H1 (cell line): ENCODE results near the gene UBASH3B. TPM values are rescaled to one million over a fixed set of nuclear protein-coding genes. Genes with fewer than 3 reads are reported as not detected.
A peak's percentile ranks its signal among the peaks of the same experiment; 100 is the strongest.

ENCODE experiments used
- CTCF ChIA-PET: fragments of 300-600 bp; sonication (Branson Sonifier 250); formaldehyde crosslinking; loops from one replicate; lab custom pipeline; 2021; ENCODE audit not compliant: partially characterized antibody; lab: Charles Lee
- POLR2A ChIA-PET: fragments of 300-600 bp; sonication (Branson Sonifier 250); formaldehyde crosslinking; loops from one replicate; lab custom pipeline; 2021; ENCODE audit warnings: inconsistent platforms; ENCODE audit not compliant: partially characterized antibody; lab: Charles Lee
- DNase-seq, 2 experiments: peaks; one replicate each; pipeline versions ENCODE4 v3.0.0 to v3.0.0-alpha.2; 2010 to 2022; ENCODE audit warnings: low spot score in 2 of 2, low read depth in 1 of 2, mixed read lengths in 1 of 2
- FAIRE-seq: peaks from 2 replicates; lab custom pipeline; 2011; peaks lifted over from hg19 to GRCh38; lab: Jason Lieb, UNC
- H2AFZ ChIP-seq: 2 replicates; pipeline ENCODE4 v1.8.1; 2012; ENCODE audit warnings: low read length, inconsistent platforms
- H2AK5ac ChIP-seq: 2 replicates; pipeline ENCODE4 v1.6.1; 2013; ENCODE audit warnings: low read depth, low read length
- H2BK120ac ChIP-seq: replicated peaks from 2 replicates; pipeline ENCODE3; 2013; ENCODE audit warnings: low read depth, low read length, inconsistent platforms
- H2BK12ac ChIP-seq: 2 replicates; pipeline ENCODE4 v1.6.1; 2013; ENCODE audit warnings: low read depth, low read length
- H2BK15ac ChIP-seq: 2 replicates; pipeline ENCODE4 v1.6.1; 2013; ENCODE audit warnings: low read length
- H2BK20ac ChIP-seq: 2 replicates; pipeline ENCODE4 v1.6.1; 2013; ENCODE audit warnings: low read length
- H2BK5ac ChIP-seq: 2 replicates; pipeline ENCODE4 v1.6.1; 2013; ENCODE audit warnings: low read depth, low read length
- H3K14ac ChIP-seq: 2 replicates; pipeline ENCODE4 v1.6.1; 2013; ENCODE audit warnings: inconsistent platforms; ENCODE audit not compliant: insufficient read length
- H3K18ac ChIP-seq: 2 replicates; pipeline ENCODE4 v1.6.1; 2013; ENCODE audit warnings: low read length; ENCODE audit errors: extremely low read depth
- H3K23ac ChIP-seq: 2 replicates; pipeline ENCODE4 v1.6.1; 2013; ENCODE audit warnings: inconsistent platforms; ENCODE audit not compliant: insufficient read length
- H3K23me2 ChIP-seq: 2 replicates; pipeline ENCODE4 v1.6.1; 2013; ENCODE audit warnings: low read depth, low read length
- H3K27ac ChIP-seq: 2 replicates; pipeline ENCODE4 v1.6.1; 2011; ENCODE audit warnings: low read depth, low read length, inconsistent platforms
- H3K27me3 ChIP-seq, 4 experiments: replicated peaks in 1 of 4; 1 replicate in 1 of 4; 2 replicates in 3 of 4; pipeline versions ENCODE4 v1.6.1 to v1.8.1; 2011 to 2013; ENCODE audit warnings: low read length in 3 of 4, mild to moderate bottlenecking in 3 of 4, inconsistent platforms in 2 of 4, mixed read lengths in 2 of 4, moderate library complexity in 1 of 4; ENCODE audit not compliant: control insufficient read depth in 3 of 4, insufficient read depth in 3 of 4; ENCODE audit errors: extremely low read depth in 1 of 4
- H3K36me3 ChIP-seq, 4 experiments: 2 replicates each; pipeline versions ENCODE4 v1.6.1 to v1.8.1; 2011 to 2013; ENCODE audit warnings: mild to moderate bottlenecking in 4 of 4, low read length in 3 of 4, moderate library complexity in 2 of 4, control low read depth in 1 of 4, inconsistent platforms in 1 of 4; ENCODE audit not compliant: insufficient read depth in 4 of 4, control insufficient read depth in 2 of 4
- H3K4ac ChIP-seq: replicated peaks from 2 replicates; pipeline ENCODE3; 2013; ENCODE audit warnings: low read length, low read depth, mixed read lengths, inconsistent platforms; ENCODE audit not compliant: insufficient read length
- H3K4me1 ChIP-seq, 4 experiments: replicated peaks in 1 of 4; 1 replicate in 1 of 4; 2 replicates in 3 of 4; pipeline versions ENCODE4 v1.6.1 to v1.8.1; 2011 to 2013; ENCODE audit warnings: low read length in 3 of 4, inconsistent platforms in 2 of 4, mixed read lengths in 1 of 4; ENCODE audit not compliant: insufficient read depth in 4 of 4, control insufficient read depth in 3 of 4
- H3K4me2 ChIP-seq, 2 experiments: 2 replicates each; pipeline versions ENCODE4 v1.6.1 to v1.8.1; 2011 to 2013; ENCODE audit warnings: low read depth in 2 of 2, low read length in 2 of 2, control low read depth in 1 of 2, inconsistent platforms in 1 of 2, mild to moderate bottlenecking in 1 of 2; ENCODE audit not compliant: insufficient read depth in 1 of 2
- H3K4me3 ChIP-seq, 4 experiments: fragments of 200-600, 300-600 bp in 1 of 4; sonication (generic), shearing (Covaris generic), sonication (Bioruptor Twin) in 1 of 4; 2 replicates each; pipeline versions ENCODE4 v1.5.1 to v1.8.1; 2011 to 2016; ENCODE audit warnings: low read length in 4 of 4, low read depth in 3 of 4, control low read depth in 2 of 4, inconsistent platforms in 2 of 4, mild to moderate bottlenecking in 2 of 4, mixed read lengths in 1 of 4, moderate library complexity in 1 of 4; ENCODE audit not compliant: insufficient read depth in 2 of 4; ENCODE audit errors: extremely low read depth in 1 of 4
- H3K56ac ChIP-seq: replicated peaks from 2 replicates; pipeline ENCODE3; 2013; ENCODE audit warnings: low read depth, mild to moderate bottlenecking, mixed read lengths, low read length, inconsistent platforms; ENCODE audit not compliant: insufficient read length
- H3K79me1 ChIP-seq: 2 replicates; pipeline ENCODE4 v1.6.1; 2013; ENCODE audit warnings: low read depth, low read length, control low read depth
- H3K79me2 ChIP-seq, 2 experiments: 2 replicates each; pipeline versions ENCODE4 v1.6.1 to v1.8.1; 2012 to 2013; ENCODE audit warnings: low read length in 2 of 2, mild to moderate bottlenecking in 2 of 2, inconsistent platforms in 1 of 2; ENCODE audit not compliant: insufficient read depth in 2 of 2, control insufficient read depth in 1 of 2
- H3K9ac ChIP-seq, 4 experiments: replicated peaks in 1 of 4; 1 replicate in 1 of 4; 2 replicates in 3 of 4; pipeline versions ENCODE4 v1.6.1 to v1.8.1; 2011 to 2013; ENCODE audit warnings: low read depth in 3 of 4, low read length in 3 of 4, control low read depth in 2 of 4, mild to moderate bottlenecking in 2 of 4, moderate library complexity in 2 of 4, inconsistent platforms in 1 of 4; ENCODE audit errors: extremely low read depth in 1 of 4
- H3K9me3 ChIP-seq, 2 experiments: 2 replicates each; pipeline versions ENCODE4 v1.6.1 to v1.8.1; 2012 to 2013; ENCODE audit warnings: mild to moderate bottlenecking in 2 of 2, moderate library complexity in 2 of 2, control low read depth in 1 of 2, inconsistent platforms in 1 of 2, low read depth in 1 of 2, low read length in 1 of 2, mixed read lengths in 1 of 2; ENCODE audit not compliant: insufficient read depth in 2 of 2
- H4K20me1 ChIP-seq, 2 experiments: replicated peaks in 1 of 2; 2 replicates each; pipeline versions ENCODE3 to v1.8.1; 2011 to 2013; ENCODE audit warnings: inconsistent platforms in 2 of 2, low read length in 2 of 2, mild to moderate bottlenecking in 1 of 2; ENCODE audit not compliant: insufficient read depth in 2 of 2, control insufficient read depth in 1 of 2
- H4K5ac ChIP-seq: 2 replicates; pipeline ENCODE4 v1.6.1; 2013; ENCODE audit warnings: low read length, low read depth, mixed read lengths, inconsistent platforms; ENCODE audit not compliant: insufficient read length
- H4K8ac ChIP-seq: 2 replicates; pipeline ENCODE4 v1.8.0; 2013; ENCODE audit warnings: mild to moderate bottlenecking, moderate library complexity, low read length, inconsistent platforms; ENCODE audit not compliant: insufficient read depth; ENCODE audit errors: extremely low read depth
- H4K91ac ChIP-seq: replicated peaks from 2 replicates; pipeline ENCODE3; 2013; ENCODE audit warnings: low read length, mixed read lengths, inconsistent platforms; ENCODE audit not compliant: insufficient read length
- EP300 ChIP-seq, 2 experiments: IDR thresholded peaks; 1 replicate in 1 of 2; 2 replicates in 1 of 2; pipeline ENCODE4 v1.6.1; 2011 to 2012; ENCODE audit warnings: low read depth in 2 of 2, low read length in 2 of 2, mild to moderate bottlenecking in 2 of 2, borderline replicate concordance in 1 of 2, inconsistent platforms in 1 of 2, moderate library complexity in 1 of 2
- EZH2 ChIP-seq: fragments of 200-600 bp; sonication (generic); IDR thresholded peaks from 2 replicates; pipeline ENCODE4 v1.7.1; 2012; ENCODE audit warnings: low read depth, mild to moderate bottlenecking, moderate library complexity, low read length, inconsistent platforms; ENCODE audit not compliant: severe bottlenecking
- KDM1A ChIP-seq: fragments of 200-600, 300-600 bp; sonication (generic); IDR thresholded peaks from 2 replicates; pipeline ENCODE4 v1.7.1; 2016; ENCODE audit warnings: mild to moderate bottlenecking, low read length, borderline replicate concordance
- TEAD4 ChIP-seq: IDR thresholded peaks from 2 replicates; pipeline ENCODE4 v1.6.1; 2012; ENCODE audit warnings: low read depth, low read length, inconsistent platforms, mixed read lengths
- YY1 ChIP-seq: IDR thresholded peaks from 2 replicates; pipeline ENCODE4 v1.6.1; 2011; ENCODE audit warnings: low read depth, mild to moderate bottlenecking, low read length
- ZNF274 ChIP-seq: IDR thresholded peaks from 2 replicates; pipeline ENCODE4 v1.7.0; 2012; ENCODE audit warnings: low read length, borderline replicate concordance; ENCODE audit errors: extremely low read depth
- WGBS, 2 experiments: shearing (Covaris generic) in 1 of 2; methylation state at CpG; one replicate each; pipeline versions ENCODE4 v1.1.6 to v1.1.7; 2013 to 2015; ENCODE audit warnings: low lambda C conversion rate in 2 of 2, mixed read lengths in 2 of 2, inconsistent platforms in 1 of 2, low coverage in 1 of 2, missing lambda C conversion rate in 1 of 2; ENCODE audit not compliant: insufficient replicate concordance in 2 of 2, insufficient coverage in 1 of 2, insufficient read length in 1 of 2; ENCODE audit errors: extremely low coverage in 1 of 2, missing lambda C conversion rate in 1 of 2; 5-methylcytosine and 5-hydroxymethylcytosine counted together
- polyA plus RNA-seq, 7 experiments: library from polyadenylated mRNA; depleted of rRNA in 3 of 7; stranded (reverse) in 5 of 7; unstranded in 2 of 7; fragments of >200 nt in 5 of 7; fragments of 200-250 nt in 2 of 7; gene quantifications; 1 replicate in 5 of 7; 2 replicates in 1 of 7; 4 replicates in 1 of 7; pipeline versions ENCODE4 v1.2.1 to v1.2.3, GENCODE V29; 2011 to 2013; ENCODE audit warnings: missing spikeins in 2 of 7, mixed read lengths in 2 of 7
- total RNA-seq: library from RNA; stranded (reverse); fragmentation: NEBNext Ultra II Directional; extraction: Animal tissue kit (Norgen Biotek cat#: 25700); gene quantifications from 2 replicates; pipeline ENCODE4 v1.2.1, GENCODE V29; 2021
- TF ChIP-seq, protein P1 (sequence below): IDR thresholded peaks from 2 replicates; pipeline ENCODE4 v1.6.1; 2012; ENCODE audit warnings: low read length, inconsistent platforms
- TF ChIP-seq, protein P2 (sequence below): IDR thresholded peaks from 2 replicates; pipeline ENCODE4 v1.6.1; 2012; ENCODE audit warnings: inconsistent platforms

UBASH3B gene
- total and polyA plus RNA-seq, 2 of the 8 experiments (the other 6 are each of a cell fraction or from before 2014, with no cell fraction given): 7.5 to 9.5 TPM

DNA sequence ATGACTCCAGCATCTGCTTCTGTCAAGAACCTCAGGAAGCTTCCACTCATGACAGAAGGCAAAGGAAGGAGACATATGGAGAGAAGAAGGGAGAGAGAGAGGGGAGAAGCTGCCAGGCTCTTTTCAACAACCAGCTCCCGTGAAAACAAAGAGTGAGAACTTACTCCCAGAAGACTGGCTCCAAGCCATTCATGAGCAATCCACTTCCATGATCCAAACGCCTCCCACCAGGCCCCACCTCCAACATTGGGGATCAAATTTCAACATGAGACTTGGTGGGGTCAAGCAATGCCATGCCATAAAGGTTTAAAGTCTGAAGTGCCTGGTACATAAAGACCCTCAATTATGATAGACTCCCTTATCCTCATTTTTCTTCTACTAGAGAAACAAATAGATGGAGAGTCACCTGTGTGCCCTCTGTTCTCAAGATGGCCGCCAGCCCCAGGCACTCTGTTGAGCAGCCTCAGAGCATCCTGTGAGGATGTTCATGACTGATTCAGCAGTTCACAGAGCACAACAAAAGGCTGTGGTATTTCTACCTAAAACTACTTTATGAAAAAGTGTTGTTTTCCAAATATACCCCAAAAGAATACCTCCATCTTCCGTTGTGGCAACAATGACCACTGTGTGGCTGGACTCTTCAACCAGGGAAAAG lies 113.7 kb downstream of the UBASH3B start:
- Histone ChIP-seq H3K18ac (no peak overlapping the region), H3K27me3 (no peaks in the 10 kb centered on the region), H3K36me3 (no peaks in the 10 kb centered on the region), H3K56ac (no peak overlapping the region), H2BK20ac (no peak overlapping the region), H3K4me1 (no peaks in the 10 kb centered on the region), H3K4me2 (no peak overlapping the region), H2AK5ac (no peak overlapping the region), H4K5ac (no peak overlapping the region), H2BK5ac (no peak overlapping the region), H4K8ac (no peak overlapping the region), H2AFZ (no peak overlapping the region), H2BK15ac (no peak overlapping the region), H3K4me3 (no peak overlapping the region), H3K23ac (no peak overlapping the region), H3K14ac (no peak overlapping the region), H3K23me2 (no peaks in the 10 kb centered on the region), H4K91ac (no peak overlapping the region), H3K79me1 (no peaks in the 10 kb centered on the region), H2BK120ac (no peak overlapping the region), H3K9ac (no peak overlapping the region), H3K9me3 (no peaks in the 10 kb centered on the region), H3K27ac (no peak overlapping the region), H4K20me1 (no peaks in the 10 kb centered on the region), H2BK12ac (no peak overlapping the region), H3K4ac (no peak overlapping the region), H3K79me2 (no peaks in the 10 kb centered on the region)
- no peak for DNase-seq
- CTCF ChIA-PET: interaction anchor here (1.6 to 20.7 kb wide), 4 partner anchors 14 to 140 kb away, joined by 5 to 356 read pairs (median 21); no protein-coding TSS in a partner anchor
- WGBS, 2 experiments: 76% methylated on average over 4 of the region's 4 CpGs; no CpG with 5 or more reads in 1 of the 2 experiments
- FAIRE-seq: no peak
- TF ChIP-seq YY1: peak; percentile 67
- no peak for TF ChIP-seq EZH2
- TF ChIP-seq, protein P1, sequence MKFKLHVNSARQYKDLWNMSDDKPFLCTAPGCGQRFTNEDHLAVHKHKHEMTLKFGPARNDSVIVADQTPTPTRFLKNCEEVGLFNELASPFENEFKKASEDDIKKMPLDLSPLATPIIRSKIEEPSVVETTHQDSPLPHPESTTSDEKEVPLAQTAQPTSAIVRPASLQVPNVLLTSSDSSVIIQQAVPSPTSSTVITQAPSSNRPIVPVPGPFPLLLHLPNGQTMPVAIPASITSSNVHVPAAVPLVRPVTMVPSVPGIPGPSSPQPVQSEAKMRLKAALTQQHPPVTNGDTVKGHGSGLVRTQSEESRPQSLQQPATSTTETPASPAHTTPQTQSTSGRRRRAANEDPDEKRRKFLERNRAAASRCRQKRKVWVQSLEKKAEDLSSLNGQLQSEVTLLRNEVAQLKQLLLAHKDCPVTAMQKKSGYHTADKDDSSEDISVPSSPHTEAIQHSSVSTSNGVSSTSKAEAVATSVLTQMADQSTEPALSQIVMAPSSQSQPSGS: no peak
- no peak for TF ChIP-seq TEAD4
- TF ChIP-seq, protein P2, sequence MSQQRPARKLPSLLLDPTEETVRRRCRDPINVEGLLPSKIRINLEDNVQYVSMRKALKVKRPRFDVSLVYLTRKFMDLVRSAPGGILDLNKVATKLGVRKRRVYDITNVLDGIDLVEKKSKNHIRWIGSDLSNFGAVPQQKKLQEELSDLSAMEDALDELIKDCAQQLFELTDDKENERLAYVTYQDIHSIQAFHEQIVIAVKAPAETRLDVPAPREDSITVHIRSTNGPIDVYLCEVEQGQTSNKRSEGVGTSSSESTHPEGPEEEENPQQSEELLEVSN: no peak
- TF ChIP-seq KDM1A: no peak
- TF ChIP-seq ZNF274: no peak
- no peak for TF ChIP-seq EP300 (IDR thresholded peaks at IDR 0.05; ENCODE audit: borderline replicate concordance in 1 of 2, low read depth in 2 of 2, low read length in 2 of 2)
- POLR2A ChIA-PET: no interaction called here
